HG03066 (cell line): ENCODE measurements around the gene GPA33.

Source experiments
- ATAC-seq: cut with Tn5 transposase; IDR thresholded peaks from one replicate; pipeline ENCODE4 v1.9.1; 2021; ENCODE audit warnings: low read depth; ENCODE audit not compliant: unreplicated experiment

GPA33 gene

DNA sequence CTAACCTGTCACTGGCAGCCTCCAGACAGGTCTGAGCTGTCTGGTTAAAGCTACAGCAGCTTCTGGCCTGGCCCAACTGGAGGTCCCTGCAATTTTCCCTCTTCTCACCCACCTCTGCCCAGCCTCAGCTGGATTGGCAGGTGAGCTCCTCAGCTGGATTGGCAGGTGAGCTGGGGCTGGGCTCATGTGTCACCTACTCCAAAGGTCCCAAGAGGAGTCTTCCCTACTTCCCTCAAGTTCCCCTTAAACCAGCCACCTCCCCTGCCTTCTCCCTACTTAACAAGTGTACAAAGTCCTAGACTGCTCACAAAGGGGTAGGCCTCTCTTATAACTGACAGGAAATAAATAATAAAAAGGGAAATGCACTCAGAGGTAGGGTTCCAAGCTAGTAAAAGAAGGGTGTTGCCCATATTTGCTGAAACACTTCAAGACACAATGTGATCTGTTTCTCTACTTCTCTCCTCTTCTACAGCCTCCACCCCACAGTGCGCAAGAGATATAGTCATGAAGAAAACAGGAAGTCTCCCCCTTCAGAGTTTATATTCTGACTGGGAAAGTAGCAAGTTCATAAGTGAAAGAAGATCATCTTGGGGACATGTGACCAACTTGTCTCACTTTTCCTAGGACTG, at the start of gene GPA33:
GPA33 (minus strand) TSS at position 64 of the 629 bp plus-strand sequence. CDS start 90 bp downstream, outside the sequence.
- ATAC-seq: no peak

GRCh38 chr1:167138703-167139102, 48.5 kb upstream of the GPA33 start:
- no peak for ATAC-seq

- no peak for ATAC-seq
These were observed 47.8 kb upstream of the GPA33 start for GRCh38 chr1:167137793-167138510.

DNA sequence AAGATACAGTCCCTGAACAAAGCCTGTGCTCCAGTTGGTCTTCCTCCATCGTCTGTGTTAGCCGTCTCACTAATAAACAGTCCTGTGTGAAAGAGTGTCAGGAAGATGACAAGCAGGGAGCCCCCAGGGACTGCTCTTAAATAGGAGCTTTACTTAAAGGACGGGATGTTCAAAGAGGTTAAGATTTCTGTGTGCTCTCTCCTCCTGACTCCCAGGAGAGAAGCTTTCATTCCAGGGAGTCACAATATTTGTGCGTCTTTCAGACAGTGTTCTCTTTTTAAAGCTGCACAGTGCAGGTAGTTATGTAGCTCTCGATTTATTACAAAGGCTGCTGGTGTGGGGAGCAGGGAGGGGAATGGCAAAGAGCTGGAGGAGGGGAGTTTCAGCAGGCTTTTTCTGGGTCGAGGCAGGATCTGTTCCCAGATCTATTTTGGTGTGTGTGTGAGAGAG, 47.2 kb upstream of the GPA33 start:
- no peak for ATAC-seq

GRCh38 chr1:167136806-167137205, 46.6 kb upstream of the GPA33 start:
- ATAC-seq: no peak

- no peak for ATAC-seq
These were observed 46.0 kb upstream of the GPA33 start for GRCh38 chr1:167136191-167136614.

DNA sequence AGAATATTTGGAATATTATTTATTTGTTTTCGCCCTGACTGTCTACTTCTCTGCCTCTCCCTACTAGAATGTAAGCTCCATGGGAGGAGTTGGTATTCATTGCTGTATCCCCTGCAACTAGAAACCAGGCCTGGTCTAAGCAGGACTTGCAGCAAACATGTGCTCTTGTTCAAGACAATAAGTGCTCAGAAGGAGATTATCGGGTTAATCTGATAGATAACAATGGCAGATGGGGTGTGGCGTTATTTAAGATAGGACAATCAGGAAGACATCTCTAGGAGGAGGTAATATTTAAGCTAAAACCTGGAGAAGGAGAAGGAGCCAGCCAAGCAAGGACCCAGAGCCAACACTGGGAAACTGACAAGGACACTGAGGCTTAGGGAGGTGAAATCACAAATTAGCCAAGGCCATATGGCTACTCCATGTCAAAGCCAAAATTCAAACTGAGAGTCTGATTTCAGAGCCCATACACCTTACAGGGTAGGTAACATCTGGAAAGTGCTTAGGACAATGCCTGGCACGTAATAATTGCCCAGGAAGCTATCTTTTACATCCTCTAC, 45.2 kb upstream of the GPA33 start:
- ATAC-seq: no peak

- no peak for ATAC-seq
These were observed 42.3 kb upstream of the GPA33 start for GRCh38 chr1:167132301-167133010.

DNA sequence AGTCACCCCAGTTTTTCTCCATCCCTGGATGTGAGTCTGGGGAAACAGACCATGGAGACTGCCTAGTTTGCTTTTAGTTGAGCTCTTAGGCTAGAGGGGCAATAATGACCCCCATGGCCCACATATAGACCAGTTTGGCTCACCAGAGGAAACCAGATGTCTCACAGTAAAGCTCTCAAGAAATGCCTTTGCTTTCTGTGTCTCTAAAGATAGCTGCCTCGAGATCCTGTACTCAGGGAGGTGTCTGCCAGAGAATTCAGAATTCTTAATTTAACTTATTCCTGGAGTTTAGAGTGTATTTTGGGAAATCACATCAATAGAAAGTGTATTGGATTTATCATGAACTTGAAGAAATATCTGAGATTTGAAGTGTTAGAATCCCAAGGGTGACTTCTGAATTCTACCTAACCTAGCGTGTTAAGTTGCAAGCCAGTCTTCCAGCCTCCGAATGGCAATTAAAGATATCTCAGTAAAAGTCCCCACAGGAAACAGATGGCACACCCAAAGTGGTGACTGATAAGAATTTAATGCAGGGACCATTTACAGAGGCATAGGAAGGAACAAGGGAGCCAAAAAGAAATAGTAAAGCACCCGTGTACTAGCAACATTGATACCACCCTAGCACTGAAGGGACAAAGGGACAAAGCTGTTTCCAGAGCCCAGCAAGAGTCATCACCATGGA, 40.8 kb upstream of the GPA33 start:
- no peak for ATAC-seq

- no peak for ATAC-seq
These were observed 38.4 kb upstream of the GPA33 start for GRCh38 chr1:167128261-167129227.

DNA sequence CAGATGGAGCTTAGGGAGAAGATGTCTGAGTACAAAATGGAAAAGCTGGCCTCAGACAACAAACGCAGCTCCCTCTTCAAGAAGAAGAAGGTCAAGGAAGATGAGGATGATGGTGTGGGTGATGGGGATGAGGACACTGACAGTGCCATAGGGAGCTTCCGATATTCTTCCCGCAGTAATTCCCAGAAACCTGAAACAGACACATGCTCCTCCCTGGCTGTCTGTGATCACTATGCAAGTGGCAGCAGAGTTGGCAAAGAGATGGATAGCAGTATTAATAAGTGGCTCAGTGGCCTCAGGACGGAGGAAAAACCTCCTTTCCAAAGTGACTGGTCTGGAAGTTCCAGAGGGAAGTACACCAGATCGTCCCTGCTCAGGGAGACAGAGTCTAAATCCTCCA, 37.5 kb upstream of the GPA33 start:
- no peak for ATAC-seq

- ATAC-seq: no peak
These were observed 37.1 kb upstream of the GPA33 start for GRCh38 chr1:167127236-167127635.

DNA sequence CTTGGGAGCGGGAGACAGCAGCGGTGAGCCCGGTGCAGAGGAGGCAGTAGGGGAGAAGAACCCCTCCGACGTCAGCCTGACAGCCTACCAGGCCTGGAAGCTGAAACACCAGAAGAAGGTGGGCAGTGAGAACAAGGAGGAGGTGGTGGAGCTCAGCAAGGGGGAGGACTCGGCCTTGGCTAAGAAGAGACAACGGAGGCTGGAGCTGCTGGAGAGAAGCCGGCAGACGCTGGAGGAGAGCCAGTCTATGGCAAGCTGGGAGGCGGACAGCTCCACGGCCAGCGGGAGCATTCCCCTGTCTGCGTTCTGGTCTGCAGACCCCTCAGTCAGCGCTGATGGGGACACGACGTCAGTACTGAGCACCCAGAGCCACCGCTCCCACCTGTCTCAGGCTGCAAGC, 36.6 kb upstream of the GPA33 start:
- no peak for ATAC-seq

GRCh38 chr1:167126317-167126716, 36.1 kb upstream of the GPA33 start:
- ATAC-seq: no peak

- ATAC-seq: no peak
These were observed 32.4 kb upstream of the GPA33 start for GRCh38 chr1:167122568-167122967.

- no peak for ATAC-seq
These were observed 31.9 kb upstream of the GPA33 start for GRCh38 chr1:167122121-167122480.

GRCh38 chr1:167121375-167122120, 31.4 kb upstream of the GPA33 start:
- ATAC-seq: no peak

- ATAC-seq: no peak
These were observed 30.7 kb upstream of the GPA33 start for GRCh38 chr1:167120899-167121298.

- no peak for ATAC-seq
These were observed 29.5 kb upstream of the GPA33 start for GRCh38 chr1:167119696-167120095.
